IPS-18a (cell line): ENCODE results near the gene CENPB.

Experiments
- H3K27ac ChIP-seq: one replicate; pipeline ENCODE4 v1.5.1; 2013; ENCODE audit warnings: low read length
- H3K27me3 ChIP-seq: one replicate; pipeline ENCODE4 v1.6.1; 2013; ENCODE audit warnings: mild to moderate bottlenecking, low read length; ENCODE audit not compliant: control insufficient read depth, insufficient read depth
- H3K36me3 ChIP-seq: one replicate; pipeline ENCODE4 v1.6.1; 2013; ENCODE audit warnings: low read depth, low read length; ENCODE audit not compliant: control insufficient read depth
- H3K4me1 ChIP-seq: one replicate; pipeline ENCODE4 v1.6.1; 2013; ENCODE audit warnings: low read depth, low read length; ENCODE audit not compliant: control insufficient read depth
- H3K4me3 ChIP-seq: one replicate; pipeline ENCODE4 v1.5.1; 2013; ENCODE audit warnings: low read length
- H3K9ac ChIP-seq: one replicate; pipeline ENCODE4 v1.6.1; 2013; ENCODE audit warnings: mild to moderate bottlenecking, low read length, moderate library complexity
- H3K9me3 ChIP-seq: one replicate; pipeline ENCODE4 v1.6.1; 2013; ENCODE audit warnings: low read depth, low read length; ENCODE audit not compliant: control insufficient read depth

Gene CENPB

DNA sequence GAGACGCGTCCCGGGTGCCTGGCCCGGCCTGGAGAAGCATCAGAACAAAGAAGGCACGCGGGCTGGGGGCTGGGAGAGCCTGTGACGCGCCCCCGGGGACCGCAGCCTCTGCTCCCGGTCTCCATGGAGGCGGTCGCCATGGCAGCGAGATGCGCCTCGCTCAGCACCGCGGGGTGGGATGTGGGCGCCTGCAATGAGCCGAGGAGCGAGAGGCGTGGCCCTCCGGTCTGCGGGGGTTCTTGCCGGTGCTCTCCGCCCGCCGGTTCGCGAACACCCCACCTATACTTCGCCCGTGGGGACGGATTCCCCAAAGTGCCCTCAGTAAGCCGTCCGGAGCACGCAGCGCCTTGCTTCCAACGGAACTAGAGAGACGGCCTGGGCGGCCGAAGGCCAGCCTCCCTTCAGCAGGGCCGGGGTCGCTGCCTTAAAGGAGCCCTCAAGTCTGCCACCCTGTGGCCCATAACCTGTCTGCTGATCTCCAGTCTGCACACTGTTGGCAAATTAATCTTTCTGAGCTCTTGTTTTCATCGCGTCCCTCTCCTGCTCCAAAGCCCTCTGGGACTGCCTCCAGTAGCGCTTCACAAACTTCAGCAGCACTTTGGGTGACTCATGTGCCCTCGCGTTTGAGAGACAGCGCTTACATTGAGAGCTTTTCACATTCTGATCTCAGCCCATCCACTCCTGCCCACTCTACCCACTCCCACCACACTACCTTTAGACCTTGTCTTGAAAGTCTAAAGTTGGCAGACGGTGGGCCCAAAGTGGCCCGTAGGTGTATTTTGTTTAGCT lies 18.0 kb downstream of the CENPB start:
- peaks cover 9% of the 10 kb centered on the region for H3K4me1 ChIP-seq
- H3K9ac ChIP-seq, result peak overlapping the region; percentile 83
- H3K9me3 ChIP-seq, result no peaks in the 10 kb centered on the region
- no peaks in the 10 kb centered on the region for H3K36me3 ChIP-seq
- peak overlapping the region; percentile 82 for H3K4me3 ChIP-seq
- H3K27me3 ChIP-seq, result no peaks in the 10 kb centered on the region
- H3K27ac ChIP-seq, result peak overlapping the region; percentile 13

DNA sequence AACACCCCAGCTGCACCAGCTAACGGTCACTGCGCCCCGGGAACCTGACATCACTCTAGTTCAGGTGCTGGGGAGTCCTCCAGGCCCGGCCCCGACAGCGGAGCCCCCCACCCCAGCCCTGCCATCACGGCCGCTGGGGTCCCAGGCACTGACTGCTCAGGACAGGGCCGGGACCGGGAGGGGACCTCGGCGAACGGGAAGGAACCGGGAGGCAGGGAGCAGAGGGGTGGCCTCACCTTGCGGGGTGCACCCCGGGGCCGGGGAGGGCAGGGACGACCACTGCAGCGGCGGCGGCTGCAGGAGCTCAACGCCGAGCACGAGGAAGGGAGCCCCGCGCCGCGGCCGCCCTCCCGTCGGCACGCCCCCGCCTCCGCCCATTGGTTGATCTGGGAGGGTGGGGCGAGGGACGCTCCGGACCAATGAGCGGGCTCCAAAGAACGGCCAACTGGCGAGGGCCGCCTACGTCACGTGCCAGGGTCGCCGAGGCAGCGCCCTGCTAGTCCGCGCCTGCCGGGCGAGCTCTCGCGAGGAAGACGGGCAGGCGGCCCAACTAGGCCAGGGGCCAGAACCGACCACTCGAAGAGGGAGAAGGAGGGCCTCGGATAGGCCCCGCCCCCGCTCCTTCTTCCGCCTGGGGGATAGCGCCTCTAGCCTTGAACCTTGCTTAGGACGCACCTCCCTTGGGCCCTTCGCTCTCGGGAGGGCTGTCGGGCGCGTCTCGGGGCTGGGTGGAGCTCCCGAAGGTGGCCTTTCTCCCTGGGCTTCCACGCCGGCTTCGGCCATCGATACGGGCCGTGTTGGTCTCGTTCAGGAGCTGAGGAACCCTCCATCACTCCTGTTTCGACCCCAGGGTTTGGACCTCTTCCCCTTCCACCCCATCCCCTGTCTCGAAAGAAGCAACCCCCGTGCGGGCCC lies 18.9 kb downstream of the CENPB start, which contains the start of gene ADISSP:
ADISSP (minus strand) TSS at position 327 of the 915 bp plus-strand sequence. CDS start 7,653 bp downstream, outside the sequence.
- Histone ChIP-seq H3K27me3 (no peaks in the 10 kb centered on the region), H3K9me3 (no peaks in the 10 kb centered on the region), H3K9ac (peak within 1 kb of the TSS; percentile 83), H3K4me3 (peak within 1 kb of the TSS; percentile 82), H3K36me3 (no peaks in the 10 kb centered on the region), H3K4me1 (peaks cover 9% of the 10 kb centered on the region), H3K27ac (peak within 1 kb of the TSS; percentile 13)

DNA sequence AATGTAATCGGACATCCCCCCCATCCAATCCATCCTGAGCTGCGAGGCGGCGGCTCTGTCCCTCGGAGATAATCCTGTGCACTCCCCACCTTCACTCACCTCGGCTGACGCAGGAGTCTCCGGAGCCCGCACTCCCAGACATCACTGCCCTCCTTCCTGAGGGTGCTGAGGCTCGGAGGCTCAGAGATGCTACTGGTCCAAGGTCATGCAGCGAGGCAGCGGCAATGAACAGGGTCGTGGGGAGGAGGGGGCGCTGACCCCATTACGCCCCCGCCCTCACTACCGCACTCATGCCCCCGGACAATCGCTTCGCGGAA lies 19.5 kb downstream of the CENPB start:
- Histone ChIP-seq H3K36me3 (no peaks in the 10 kb centered on the region), H3K27ac (no peak overlapping the region), H3K27me3 (no peaks in the 10 kb centered on the region), H3K4me1 (peaks cover 9% of the 10 kb centered on the region), H3K9me3 (no peaks in the 10 kb centered on the region), H3K9ac (peak overlapping the region; percentile 72), H3K4me3 (peak overlapping the region; percentile 82)

DNA sequence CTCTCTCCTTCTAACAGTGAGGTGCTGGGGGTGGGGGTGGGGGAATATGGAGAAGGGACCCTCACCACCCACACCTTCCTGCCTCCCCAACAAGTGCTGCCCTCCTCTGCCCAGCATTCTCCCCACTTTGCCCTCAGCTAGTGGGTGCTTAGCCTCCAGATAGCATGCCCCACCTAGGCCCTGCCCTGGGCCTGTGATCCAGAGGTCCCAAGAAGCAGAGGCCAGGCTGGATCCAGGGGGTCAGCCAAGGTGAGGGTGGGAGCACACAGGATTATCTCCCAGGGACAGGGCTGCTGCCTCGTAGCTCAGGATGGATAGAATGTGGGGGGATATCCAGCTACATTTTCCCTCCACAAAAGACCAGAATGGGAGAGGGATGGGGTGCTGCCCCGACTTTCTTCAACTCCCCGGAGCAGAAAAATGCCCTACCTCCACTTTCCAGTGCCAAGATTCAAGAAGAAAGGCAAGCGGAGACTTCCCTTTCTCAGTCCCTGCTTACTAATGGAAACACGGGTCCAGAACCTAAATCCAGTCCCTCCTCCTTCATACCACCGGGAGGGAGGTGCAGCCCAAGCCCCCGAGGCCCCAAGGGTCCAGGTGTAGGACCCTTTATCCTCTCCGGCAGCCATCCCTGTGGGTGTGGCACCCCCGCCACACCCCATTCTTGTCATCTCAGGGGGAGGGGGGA lies 20.0 kb downstream of the CENPB start:
- Histone ChIP-seq H3K27ac (no peak overlapping the region), H3K27me3 (no peaks in the 10 kb centered on the region), H3K4me3 (peak overlapping the region; percentile 82), H3K4me1 (peaks cover 9% of the 10 kb centered on the region), H3K9ac (peak overlapping the region; percentile 72), H3K9me3 (no peaks in the 10 kb centered on the region), H3K36me3 (peaks cover 4% of the 10 kb centered on the region)

DNA sequence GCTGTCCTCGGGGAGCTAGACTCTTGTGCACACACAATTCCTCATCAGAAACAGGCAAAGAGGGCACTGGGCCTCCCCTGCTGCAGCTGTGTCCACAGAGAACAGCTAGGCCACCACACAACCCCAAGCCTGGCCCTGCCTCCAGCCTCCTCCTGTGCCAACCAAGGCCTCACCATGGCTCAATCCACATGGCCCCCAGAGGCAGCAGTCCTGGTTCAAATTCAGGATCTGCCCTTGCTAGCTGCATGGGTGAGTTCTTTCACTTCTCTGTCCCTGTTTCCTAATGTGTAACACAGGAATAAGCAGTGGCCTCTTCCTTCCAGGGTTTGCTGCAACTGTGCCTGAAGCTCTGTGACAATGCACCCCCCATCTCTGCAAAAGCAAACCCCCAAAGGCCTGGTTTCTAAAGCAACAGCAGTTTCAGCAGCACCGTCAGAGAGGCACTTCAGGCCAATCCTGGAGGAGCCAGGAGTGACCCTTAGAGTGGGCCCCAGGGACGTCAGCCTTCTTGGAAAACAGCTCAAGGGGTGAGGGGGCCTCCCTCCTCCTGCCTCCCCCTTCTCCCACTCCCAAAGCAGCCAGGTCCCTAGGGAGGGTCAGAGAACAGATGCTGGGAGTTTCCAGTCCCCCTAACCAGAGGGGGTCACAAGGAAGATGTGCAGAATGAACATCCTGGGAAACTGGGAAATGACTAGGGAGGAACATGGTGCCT lies 21.2 kb downstream of the CENPB start:
- H3K36me3 ChIP-seq, result peaks cover 8% of the 10 kb centered on the region
- no peaks in the 10 kb centered on the region for H3K27me3 ChIP-seq
- peaks cover 9% of the 10 kb centered on the region for H3K4me1 ChIP-seq
- no peak overlapping the region for H3K27ac ChIP-seq
- H3K9ac ChIP-seq, result no peak overlapping the region
- no peak overlapping the region for H3K4me3 ChIP-seq
- H3K9me3 ChIP-seq, result no peaks in the 10 kb centered on the region

DNA sequence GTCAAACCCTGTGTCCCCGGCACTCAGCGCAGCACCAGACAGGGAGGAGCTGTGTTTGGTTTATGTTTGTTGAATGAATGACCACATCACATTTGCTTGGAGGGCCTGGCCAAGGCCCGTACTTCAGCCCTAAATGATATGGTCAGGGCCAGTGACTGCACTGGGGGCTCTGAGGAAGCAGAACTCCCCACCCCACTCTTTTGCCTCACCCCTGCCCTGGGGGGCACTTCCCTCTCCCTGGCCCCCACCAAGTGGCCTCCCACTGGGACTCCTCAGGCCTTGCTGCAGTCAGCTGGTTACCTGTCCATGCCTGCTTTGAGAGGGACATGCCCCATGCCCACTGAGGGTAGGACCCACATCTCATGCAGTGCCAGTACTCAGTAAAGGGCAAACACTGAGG lies 21.9 kb downstream of the CENPB start:
- Histone ChIP-seq H3K36me3 (peaks cover 8% of the 10 kb centered on the region), H3K9me3 (no peaks in the 10 kb centered on the region), H3K27ac (no peak overlapping the region), H3K27me3 (no peaks in the 10 kb centered on the region), H3K4me3 (no peak overlapping the region), H3K9ac (no peak overlapping the region), H3K4me1 (peaks cover 9% of the 10 kb centered on the region)

DNA sequence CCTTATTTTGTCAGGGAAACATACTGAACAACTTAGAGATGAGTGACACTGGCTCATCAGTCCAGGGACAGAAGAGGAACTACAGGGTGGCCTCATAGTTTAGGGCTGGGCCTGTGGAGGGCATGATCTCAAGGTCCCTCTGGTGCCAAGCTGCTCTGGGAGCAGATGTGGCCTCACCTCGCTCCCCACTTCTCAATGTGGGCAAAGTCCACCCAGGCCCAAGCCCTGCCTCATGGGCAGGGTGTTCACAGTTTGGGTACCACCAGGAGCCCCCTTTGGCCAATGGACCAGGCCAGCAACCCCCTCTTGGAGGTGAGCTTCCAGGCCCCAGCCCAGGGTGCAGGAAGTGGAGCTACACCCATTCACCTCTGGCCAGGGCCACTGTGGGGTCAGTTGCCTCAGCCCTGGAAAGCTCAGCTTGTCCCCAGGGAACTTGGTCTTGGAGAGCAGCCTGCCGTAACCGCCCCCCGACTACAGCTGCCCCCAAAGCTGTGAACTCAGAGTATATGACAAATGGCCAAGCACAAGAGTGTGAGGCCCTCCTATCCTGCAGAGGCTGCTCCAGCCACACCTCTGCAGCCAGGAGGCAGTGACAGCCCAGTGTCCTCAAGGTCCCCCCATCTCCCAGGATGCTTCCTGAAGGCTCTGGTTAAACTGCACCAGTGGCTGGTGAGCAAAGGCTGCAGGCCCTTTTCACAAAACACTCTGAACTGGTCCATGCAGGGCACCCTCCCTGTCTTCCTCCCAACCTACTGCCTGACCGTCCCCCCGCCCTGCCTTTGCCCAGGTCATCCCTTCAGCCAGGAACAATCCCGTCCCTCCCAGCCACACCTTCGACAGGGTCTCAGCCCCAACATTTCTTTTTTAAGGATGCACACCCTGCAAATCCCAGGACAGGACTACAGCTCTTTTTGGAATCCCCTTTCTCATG lies 22.6 kb downstream of the CENPB start:
- Histone ChIP-seq H3K27ac (no peak overlapping the region), H3K4me1 (peaks cover 8% of the 10 kb centered on the region), H3K9ac (no peak overlapping the region), H3K4me3 (no peak overlapping the region), H3K9me3 (no peaks in the 10 kb centered on the region), H3K36me3 (peaks cover 8% of the 10 kb centered on the region), H3K27me3 (no peaks in the 10 kb centered on the region)

DNA sequence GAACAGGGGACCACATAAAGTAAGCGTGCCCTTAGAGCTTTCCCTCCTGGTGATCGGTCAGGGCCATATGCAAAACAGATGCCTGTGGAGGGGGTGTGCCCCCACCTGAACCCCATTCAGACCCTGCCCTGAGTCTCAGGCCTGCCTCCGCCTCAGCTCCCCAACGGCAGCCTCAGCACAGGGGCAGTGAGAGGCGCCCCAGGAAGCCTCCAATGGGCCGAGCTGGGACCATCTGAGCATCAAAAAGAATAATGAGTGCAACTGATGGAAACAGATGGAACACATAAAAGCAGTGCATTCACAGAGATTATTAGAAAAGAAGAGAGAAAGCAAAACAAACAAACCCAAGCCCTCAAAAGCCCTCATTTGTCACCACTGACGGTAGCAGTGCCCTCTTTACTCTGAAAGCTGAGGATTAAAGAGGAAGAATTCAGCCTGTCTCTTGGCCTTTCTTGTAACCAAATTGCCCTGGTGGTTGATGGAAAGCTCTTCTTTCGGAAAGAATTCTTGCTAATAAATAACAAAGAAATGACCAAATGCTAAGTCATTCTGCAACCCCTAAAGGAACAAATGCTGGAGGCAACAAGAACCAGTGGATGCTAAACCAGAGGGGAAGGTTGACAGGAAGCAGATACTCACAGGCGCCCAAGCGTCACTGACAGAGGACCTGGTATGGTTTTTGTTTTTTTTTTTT lies 25.7 kb downstream of the CENPB start:
- Histone ChIP-seq H3K36me3 (peaks cover 14% of the 10 kb centered on the region), H3K4me3 (no peak overlapping the region), H3K27me3 (no peaks in the 10 kb centered on the region), H3K9me3 (no peaks in the 10 kb centered on the region), H3K4me1 (no peaks in the 10 kb centered on the region), H3K27ac (no peak overlapping the region), H3K9ac (no peak overlapping the region)

DNA sequence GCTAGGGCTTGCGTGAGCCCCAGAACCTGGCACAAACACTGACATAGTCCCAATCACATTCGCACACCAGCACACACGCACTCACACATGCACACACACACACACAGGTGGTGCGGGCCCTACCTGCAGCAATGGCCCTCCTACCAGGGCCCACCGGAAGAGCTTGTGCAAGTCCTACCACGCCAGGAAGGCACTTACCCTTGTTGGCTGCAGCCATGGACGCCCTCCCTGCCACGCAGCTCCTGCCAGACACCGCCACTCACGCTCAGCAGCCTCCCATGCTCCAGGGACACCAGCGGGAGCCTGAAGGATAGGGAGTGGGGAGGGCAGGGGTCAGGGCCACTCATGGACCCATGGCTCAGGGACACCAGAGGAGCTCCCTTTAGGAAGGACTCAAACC lies 26.7 kb downstream of the CENPB start:
- Histone ChIP-seq H3K9ac (no peak overlapping the region), H3K4me3 (no peak overlapping the region), H3K4me1 (no peaks in the 10 kb centered on the region), H3K27ac (no peak overlapping the region), H3K9me3 (no peaks in the 10 kb centered on the region), H3K27me3 (no peaks in the 10 kb centered on the region), H3K36me3 (peaks cover 17% of the 10 kb centered on the region)

DNA sequence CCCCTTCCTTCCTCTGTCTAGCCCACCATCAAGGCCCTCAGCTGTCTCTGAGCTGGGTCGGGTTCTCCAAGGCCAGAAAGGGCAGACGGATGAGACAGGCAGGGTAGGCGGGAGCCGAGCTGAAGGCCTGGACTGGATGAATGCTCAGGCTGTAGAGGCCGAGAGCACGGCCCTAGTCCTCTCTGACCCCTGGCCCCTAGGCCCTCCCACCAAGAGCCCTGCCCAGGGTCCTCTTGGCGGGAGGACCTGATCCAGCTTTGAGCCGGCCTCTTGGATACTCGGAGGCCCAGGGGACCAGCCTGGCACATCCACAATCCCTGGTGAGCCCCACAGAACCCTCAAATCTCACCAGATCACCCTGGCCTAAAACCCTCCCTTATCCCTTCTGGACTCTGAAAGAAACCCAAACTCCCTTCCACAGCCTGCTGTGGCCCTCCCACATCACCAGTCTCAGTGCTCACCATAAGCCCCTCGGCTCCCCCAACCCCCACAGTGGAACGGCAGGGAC lies 27.2 kb downstream of the CENPB start:
- H3K4me1 ChIP-seq, result no peaks in the 10 kb centered on the region
- no peaks in the 10 kb centered on the region for H3K9me3 ChIP-seq
- H3K27me3 ChIP-seq, result no peaks in the 10 kb centered on the region
- peaks cover 17% of the 10 kb centered on the region for H3K36me3 ChIP-seq
- H3K27ac ChIP-seq, result no peak overlapping the region
- no peak overlapping the region for H3K9ac ChIP-seq
- no peak overlapping the region for H3K4me3 ChIP-seq
